Kidney epithelial cell (primary cell): ENCODE measurements around the gene SPIN2A. TPM values are rescaled to one million over a fixed set of nuclear protein-coding genes. Genes with fewer than 3 reads are reported as not detected.
"Not testable (repeated sequence)": the region's sequence is repeated elsewhere in the genome, so short reads cannot be mapped to it uniquely, and the experiment has no call there.

Source experiments
- DNase-seq: peaks from one replicate; pipeline ENCODE4 v3.0.0-alpha.2; 2010; ENCODE audit warnings: low read depth
- H3K27me3 ChIP-seq: 2 replicates; pipeline ENCODE4 v1.6.0; 2011; ENCODE audit warnings: low read length; ENCODE audit not compliant: control insufficient read depth, insufficient read depth
- H3K36me3 ChIP-seq: 2 replicates; pipeline ENCODE4 v1.5.1; 2011; ENCODE audit warnings: low read length; ENCODE audit not compliant: control insufficient read depth, insufficient read depth
- H3K4me3 ChIP-seq: 2 replicates; pipeline ENCODE4 v1.5.1; 2011; ENCODE audit warnings: low read depth, mild to moderate bottlenecking, control low read depth, low read length
- total RNA-seq: library from RNA; depleted of rRNA; stranded (reverse); fragments of >200 nt; gene quantifications from 2 replicates; pipeline ENCODE4 v1.2.3, GENCODE V29; 2015
- TF ChIP-seq, protein P1 (sequence below): IDR thresholded peaks from 2 replicates; pipeline ENCODE4 v1.5.1; 2011; ENCODE audit warnings: mild to moderate bottlenecking, moderate library complexity, low read length, control low read depth, inconsistent platforms; ENCODE audit not compliant: insufficient read depth, poor library complexity, severe bottlenecking

SPIN2A gene
- total RNA-seq, 1 donor from 2014 or later, result not detected

GRCh38 chrX:57138674-57139073 is 1.5 kb upstream of the SPIN2A start:
- TF ChIP-seq, protein P1, sequence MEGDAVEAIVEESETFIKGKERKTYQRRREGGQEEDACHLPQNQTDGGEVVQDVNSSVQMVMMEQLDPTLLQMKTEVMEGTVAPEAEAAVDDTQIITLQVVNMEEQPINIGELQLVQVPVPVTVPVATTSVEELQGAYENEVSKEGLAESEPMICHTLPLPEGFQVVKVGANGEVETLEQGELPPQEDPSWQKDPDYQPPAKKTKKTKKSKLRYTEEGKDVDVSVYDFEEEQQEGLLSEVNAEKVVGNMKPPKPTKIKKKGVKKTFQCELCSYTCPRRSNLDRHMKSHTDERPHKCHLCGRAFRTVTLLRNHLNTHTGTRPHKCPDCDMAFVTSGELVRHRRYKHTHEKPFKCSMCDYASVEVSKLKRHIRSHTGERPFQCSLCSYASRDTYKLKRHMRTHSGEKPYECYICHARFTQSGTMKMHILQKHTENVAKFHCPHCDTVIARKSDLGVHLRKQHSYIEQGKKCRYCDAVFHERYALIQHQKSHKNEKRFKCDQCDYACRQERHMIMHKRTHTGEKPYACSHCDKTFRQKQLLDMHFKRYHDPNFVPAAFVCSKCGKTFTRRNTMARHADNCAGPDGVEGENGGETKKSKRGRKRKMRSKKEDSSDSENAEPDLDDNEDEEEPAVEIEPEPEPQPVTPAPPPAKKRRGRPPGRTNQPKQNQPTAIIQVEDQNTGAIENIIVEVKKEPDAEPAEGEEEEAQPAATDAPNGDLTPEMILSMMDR, result no peak
- DNase-seq, result no peak
- Histone ChIP-seq H3K4me3 (no peak overlapping the region), H3K27me3 (no peaks in the 10 kb centered on the region), H3K36me3 (no peaks in the 10 kb centered on the region)

DNA sequence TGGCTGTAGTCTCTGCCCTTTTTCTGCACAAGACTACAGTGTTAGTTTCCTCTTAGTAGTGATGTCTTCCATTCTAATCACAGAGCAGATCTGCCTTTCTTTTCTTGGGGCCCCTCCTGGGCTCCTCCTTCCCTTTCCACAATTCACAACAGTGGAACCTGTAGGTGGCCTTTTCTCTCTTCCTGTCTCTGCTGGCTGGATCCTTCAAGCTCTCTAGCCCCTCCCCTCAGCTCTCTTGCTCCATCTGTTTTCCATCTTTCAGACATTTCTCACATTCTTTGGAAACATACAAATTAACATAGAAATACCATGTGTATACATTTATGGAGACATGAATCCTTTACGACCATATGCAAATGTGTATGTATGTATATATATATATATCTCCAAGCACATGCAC is 304 bp upstream of the SPIN2A start:
- no peaks in the 10 kb centered on the region for H3K27me3 ChIP-seq
- H3K4me3 ChIP-seq, result no peak overlapping the region
- TF ChIP-seq, protein P1, result no peak
- no peak for DNase-seq
- no peaks in the 10 kb centered on the region for H3K36me3 ChIP-seq

DNA sequence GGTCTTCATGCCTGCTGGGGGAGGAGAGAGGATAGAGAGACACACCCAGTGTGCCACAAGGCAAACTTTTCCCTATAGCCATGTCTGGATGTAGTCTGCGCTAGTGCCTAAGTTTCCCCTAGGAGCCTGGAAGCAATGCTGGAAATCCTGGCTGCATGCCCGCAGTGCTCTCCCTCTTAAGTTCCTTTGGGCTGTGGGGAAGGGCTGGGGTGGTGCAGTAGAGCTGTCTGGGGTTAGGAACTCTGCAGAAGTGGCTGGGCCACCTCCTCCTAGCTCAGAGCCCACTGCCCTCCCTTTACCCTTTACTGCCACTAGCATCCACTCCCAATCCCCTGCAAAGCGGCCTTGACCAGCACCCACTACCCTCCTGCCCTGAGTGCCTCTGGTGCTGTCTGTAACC is 608 bp downstream of the SPIN2A start:
- H3K4me3 ChIP-seq, H3K27me3 ChIP-seq, DNase-seq, H3K36me3 ChIP-seq: not testable (repeated sequence)

DNA sequence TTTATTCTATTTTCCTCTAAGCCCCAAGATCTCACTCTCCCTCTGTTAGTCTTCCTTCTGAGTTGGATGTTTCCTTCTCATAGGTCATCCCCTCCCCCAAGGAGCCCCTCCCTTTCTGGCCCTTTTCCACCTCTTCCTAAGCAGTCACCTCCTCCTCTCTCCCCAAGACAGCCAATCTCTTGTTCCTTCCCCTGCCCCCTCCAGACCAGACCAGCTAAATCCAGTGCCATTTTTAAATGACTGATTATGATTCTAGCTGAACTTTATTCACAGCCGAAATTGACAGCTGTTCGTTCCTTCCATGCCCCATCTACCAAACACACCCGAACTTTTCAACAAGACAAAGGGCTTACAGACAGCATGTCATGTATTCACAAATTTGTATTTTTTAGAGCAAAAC is 1.9 kb downstream of the SPIN2A start:
- Histone ChIP-seq H3K4me3 (no peak overlapping the region), H3K36me3 (no peaks in the 10 kb centered on the region), H3K27me3 (no peaks in the 10 kb centered on the region)
- DNase-seq, result no peak
- TF ChIP-seq, protein P1, result no peak

GRCh38 chrX:57134702-57135101 is 2.5 kb downstream of the SPIN2A start:
- no peak for DNase-seq
- Histone ChIP-seq H3K27me3 (no peaks in the 10 kb centered on the region), H3K36me3 (no peaks in the 10 kb centered on the region), H3K4me3 (no peak overlapping the region)
- TF ChIP-seq, protein P1, result no peak

- H3K27me3 ChIP-seq, result no peaks in the 10 kb centered on the region
- no peak overlapping the region for H3K4me3 ChIP-seq
- TF ChIP-seq, protein P1, result no peak
- no peaks in the 10 kb centered on the region for H3K36me3 ChIP-seq
- no peak for DNase-seq
Measured at GRCh38 chrX:57133706-57134105, 3.5 kb downstream of the SPIN2A start.

- DNase-seq, H3K27me3 ChIP-seq, H3K4me3 ChIP-seq, H3K36me3 ChIP-seq: not testable (repeated sequence)
Measured at GRCh38 chrX:57133284-57133683, 3.9 kb downstream of the SPIN2A start.
